GM21390 (cell line): ENCODE measurements around the gene MSRB2.
"Not testable (repeated sequence)": the region's sequence is repeated elsewhere in the genome, so short reads cannot be mapped to it uniquely, and the experiment has no call there.

Experiments used
- ATAC-seq: cut with Tn5 transposase; IDR thresholded peaks from one replicate; pipeline ENCODE4 v1.9.1; 2021; ENCODE audit not compliant: unreplicated experiment

Gene MSRB2

GRCh38 chr10:23070092-23070912 lies 25.1 kb upstream of the MSRB2 start:
- not testable (repeated sequence) for ATAC-seq

- ATAC-seq, result peak; percentile 50
These were observed 24.5 kb upstream of the MSRB2 start for GRCh38 chr10:23070913-23071218.

DNA sequence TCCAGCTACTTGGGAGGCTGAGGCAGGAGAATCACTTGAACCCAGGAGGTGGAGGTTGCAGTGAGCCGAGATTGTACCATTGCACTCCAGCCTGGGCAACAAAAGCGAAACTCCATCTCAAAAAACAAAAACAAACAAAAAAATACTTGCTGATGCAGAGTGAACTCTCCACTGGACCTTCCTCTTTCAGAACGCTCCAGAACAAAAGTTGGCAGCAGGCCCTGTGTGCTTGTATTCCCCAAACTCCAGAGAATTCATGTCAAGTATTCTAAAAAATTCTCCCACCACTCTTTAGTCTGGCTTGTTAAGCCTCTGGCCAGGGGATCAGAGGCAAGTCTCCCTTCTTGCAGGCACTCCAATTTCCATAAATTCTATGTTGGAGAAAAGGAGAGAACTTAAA lies 22.8 kb upstream of the MSRB2 start:
- ATAC-seq, result not testable (repeated sequence)

DNA sequence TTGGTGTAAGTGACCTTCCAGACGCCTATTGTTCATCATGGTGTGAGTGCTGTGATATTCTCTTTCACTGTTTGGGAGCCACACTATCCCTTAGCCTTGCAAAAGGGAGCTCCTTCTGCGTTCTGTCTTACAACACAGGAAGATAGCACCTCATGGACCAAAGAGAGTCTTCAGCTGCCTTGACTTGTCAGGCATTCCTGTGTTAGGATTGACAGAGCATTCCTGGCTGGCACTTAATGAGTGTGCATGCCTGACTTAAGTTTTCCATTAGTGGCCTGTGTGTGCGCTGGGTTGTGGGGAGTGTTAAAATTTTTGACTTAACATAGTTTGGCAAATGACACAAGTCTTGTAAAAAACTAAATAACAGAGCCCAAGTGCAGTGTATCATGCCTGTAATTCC lies 21.9 kb upstream of the MSRB2 start:
- no peak for ATAC-seq

DNA sequence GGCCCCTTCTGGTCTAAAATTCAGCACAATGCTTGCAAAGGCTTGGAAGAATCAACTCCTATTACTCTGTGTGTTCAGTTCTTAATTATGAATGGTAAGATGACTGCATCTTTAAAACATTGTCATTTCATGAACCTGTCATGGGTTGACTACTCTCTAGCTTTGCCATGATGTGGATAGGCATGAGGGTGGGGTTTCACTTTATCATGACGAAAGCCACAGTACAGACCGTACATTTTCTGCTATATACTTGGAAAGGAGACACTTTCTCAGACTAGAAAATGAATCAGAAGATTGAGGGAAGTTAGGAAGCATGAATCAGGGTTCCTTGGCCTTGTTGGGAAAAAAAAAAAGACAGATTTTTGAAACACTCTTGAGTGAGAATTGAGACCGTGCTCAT lies 19.7 kb upstream of the MSRB2 start:
- no peak for ATAC-seq

DNA sequence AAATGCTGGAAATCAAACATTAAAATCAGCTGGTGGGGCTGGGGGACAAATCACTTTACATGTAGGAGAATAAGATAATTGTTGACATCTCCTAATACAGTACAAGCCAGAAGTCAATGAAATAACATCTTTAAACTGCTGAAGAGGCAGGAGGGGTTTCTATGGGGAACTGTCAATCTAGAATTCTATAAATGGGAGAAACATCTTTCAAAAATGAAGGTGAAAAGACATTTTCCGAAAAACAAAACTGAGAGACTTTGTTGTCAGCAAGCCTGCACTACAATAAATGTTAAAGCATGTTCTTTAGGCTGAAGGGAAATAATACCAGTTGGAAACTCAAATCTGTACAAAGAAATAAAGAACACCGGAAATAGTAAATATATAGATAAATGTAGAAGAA lies 17.3 kb upstream of the MSRB2 start:
- ATAC-seq, result no peak

DNA sequence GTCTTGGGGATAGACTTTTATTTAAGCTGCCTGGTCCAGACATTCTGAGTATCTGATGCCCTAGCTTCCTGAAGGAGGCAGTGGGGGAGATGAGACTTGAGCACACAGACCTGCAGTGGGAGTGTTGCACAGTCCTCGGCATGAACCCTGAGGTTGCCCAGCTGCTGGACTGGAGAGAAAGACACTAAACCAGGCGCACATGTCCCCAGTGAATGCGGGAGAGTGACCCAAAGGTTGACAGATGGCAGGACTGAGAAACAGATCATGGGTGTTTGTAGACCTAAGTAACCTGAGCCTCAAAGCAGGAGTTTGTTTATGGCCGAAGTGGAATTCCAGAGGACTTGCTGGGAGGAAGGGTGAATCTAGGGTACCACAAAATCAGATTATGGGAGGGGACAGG lies 15.7 kb upstream of the MSRB2 start:
- no peak for ATAC-seq

- ATAC-seq, result no peak
These were observed 15.1 kb upstream of the MSRB2 start for GRCh38 chr10:23080262-23080661.

- no peak for ATAC-seq
These were observed 14.1 kb upstream of the MSRB2 start for GRCh38 chr10:23081221-23081750.

GRCh38 chr10:23081891-23082290 lies 13.5 kb upstream of the MSRB2 start:
- no peak for ATAC-seq

DNA sequence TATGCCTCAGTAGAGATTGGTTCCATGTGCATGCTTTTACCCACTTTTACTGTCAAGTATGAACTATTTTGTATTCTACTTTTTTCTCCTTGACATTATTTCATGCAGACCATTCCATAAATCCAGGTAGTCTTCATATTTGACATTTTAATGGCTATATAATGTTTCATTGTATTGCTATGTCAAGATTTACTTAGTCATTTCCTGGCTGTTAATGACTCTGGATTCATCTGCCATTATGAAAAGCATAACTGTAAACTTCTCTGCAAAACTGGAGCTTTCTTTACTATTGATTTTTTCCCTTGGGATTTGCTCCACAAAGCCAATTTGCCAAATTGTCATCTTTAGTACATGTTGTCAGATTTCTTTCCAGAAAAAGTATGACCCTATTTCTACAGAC lies 6.8 kb upstream of the MSRB2 start:
- no peak for ATAC-seq

GRCh38 chr10:23094786-23095403 lies 484 bp upstream of the MSRB2 start:
- ATAC-seq, result no peak

DNA sequence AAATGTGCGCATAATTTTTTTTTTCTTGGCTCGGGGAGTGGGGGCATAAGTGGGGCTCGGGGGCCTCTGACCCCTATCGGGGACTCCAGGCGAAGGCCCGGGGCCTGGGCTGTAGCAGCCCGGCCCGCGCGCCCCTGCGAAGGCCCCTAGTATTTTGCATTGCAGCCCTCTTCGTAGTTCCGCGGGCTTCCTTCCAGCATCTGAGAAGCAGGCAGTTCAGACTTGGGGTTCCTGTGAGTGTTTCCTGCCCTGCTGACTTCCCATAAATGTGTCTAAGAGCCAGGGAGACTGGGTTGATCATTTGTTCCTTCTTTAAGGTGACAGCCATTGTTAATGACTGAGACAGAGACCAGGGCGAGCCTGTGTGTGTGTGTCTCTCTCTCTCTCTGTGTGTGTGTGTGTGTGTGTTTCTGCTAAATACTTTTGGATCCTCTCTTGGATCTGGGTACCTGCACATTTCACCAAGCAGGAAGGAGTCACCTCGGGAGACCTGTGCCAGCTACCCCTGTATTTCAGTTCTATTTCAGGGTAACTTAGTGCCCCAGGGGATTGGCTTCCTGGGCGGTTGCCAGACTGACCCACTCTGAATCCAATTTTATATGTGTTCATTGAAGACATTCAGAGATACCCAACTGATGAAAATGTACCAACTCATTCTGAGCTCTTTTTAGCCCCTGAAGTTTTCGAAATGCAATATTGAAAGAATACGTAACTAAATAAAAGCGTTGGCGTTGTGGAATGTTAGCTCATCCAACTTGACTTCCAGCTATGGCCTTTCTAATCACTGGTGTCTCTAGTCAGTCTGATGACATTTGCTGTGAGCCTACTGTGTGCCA lies 805 bp downstream of the MSRB2 start:
- ATAC-seq, result peak; percentile 56

- ATAC-seq, result no peak
These were observed 1.6 kb downstream of the MSRB2 start for GRCh38 chr10:23096802-23097549.

DNA sequence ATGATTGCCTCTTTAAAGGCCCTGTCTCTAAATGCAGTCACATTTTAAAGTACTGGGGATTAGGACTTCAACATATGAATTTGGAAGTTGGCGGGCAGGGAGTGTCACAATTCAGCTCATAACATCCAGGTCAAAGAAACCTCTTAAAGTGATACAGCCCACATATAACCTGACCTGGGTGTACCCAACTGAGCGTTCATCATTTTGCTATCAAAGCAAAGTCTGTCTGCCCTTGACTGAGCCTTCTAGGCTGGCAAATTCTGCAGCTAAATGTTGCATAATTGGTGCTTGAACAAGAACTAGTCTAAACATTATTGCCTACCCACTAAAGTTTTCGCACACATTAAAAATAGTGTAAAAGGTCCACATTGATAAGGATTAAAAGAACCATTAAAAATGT lies 3.7 kb downstream of the MSRB2 start:
- no peak for ATAC-seq

- ATAC-seq, result no peak
These were observed 4.4 kb downstream of the MSRB2 start for GRCh38 chr10:23099816-23100215.

GRCh38 chr10:23100331-23101030 lies 5.1 kb downstream of the MSRB2 start:
- no peak for ATAC-seq

DNA sequence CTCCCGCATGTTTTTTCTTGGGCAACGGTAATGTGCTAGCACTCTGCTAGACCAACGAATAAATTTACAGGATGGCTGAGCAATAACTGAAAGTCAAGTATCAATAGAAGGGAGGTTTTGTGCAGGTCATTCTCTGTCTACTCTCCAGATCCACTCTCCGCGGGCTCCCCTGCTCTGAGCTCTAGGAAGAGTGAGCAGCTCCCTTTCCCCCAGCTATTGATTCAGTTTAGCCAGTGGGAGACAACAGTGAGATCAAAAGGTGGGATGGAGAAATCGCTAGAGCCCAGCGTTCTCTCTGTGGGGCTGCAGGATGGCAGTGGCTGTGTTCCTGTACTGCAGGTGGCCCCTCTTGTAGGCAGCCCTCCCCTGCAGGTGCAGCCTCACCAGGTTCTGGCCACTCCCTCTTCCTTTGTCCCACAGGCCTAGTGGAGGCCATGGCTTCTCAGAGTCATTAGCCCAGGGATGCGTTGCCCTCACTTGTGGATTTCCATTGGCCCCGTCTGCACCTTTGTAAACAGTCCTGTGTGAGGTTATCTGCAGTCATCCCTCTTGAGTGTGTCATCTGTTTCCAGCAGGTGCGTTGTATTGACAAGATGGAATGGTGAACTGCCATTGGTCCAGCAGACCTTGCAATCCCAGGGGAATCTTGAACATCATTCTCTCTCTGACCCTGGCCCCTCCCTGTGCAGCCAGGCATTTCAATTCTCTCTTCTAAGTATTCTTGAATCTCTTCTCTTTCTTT lies 11.1 kb downstream of the MSRB2 start:
- no peak for ATAC-seq

DNA sequence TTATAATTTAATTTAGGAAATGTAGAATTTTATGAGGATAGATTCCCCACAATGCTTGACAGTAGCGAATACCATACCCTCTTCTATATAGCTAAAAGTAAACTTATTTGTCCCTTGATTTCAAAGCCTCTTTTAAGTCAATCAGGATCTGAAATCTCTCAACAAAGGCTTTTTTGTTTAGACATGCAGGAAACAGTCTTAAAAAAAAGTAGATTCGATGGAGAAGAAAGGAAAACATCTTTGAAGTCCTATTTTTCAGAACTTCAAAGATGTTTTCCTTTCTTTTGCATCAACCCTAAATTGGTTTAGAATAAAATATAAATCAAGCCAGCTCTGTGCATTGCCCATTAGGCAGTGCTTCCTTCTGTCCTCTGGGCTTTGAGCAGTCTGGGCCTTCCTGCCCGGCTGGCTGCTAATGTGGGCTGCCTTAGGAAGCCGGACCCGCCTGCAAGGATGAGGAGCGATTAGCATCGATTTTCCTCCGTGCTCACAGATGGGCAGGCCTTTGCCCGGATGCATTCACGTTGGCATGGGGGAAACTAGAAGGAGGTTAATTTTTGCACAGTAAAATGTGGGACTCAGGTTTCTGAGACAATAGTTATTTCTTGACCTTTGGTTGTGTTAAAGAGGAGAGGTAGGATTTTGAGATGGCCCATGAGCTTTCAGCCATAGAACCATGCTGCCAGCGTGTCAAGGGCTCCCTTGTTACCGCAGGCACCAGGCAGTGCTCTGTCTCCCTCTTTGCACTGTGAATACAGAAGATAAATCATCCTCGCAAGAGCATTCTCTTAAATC lies 15.5 kb downstream of the MSRB2 start:
- no peak for ATAC-seq
